WI38 (cell line): Measurements from ENCODE around the gene SPATA6.

Source experiments
- H3K4me3 ChIP-seq: 2 replicates; pipeline ENCODE4 v1.5.1; 2011; ENCODE audit warnings: low read depth, mild to moderate bottlenecking, control low read depth, low read length
- TF ChIP-seq, protein P1 (sequence below): IDR thresholded peaks from 2 replicates; pipeline ENCODE4 v1.5.1; 2012; ENCODE audit warnings: low read depth, mild to moderate bottlenecking, control low read depth, low read length

Gene SPATA6

DNA sequence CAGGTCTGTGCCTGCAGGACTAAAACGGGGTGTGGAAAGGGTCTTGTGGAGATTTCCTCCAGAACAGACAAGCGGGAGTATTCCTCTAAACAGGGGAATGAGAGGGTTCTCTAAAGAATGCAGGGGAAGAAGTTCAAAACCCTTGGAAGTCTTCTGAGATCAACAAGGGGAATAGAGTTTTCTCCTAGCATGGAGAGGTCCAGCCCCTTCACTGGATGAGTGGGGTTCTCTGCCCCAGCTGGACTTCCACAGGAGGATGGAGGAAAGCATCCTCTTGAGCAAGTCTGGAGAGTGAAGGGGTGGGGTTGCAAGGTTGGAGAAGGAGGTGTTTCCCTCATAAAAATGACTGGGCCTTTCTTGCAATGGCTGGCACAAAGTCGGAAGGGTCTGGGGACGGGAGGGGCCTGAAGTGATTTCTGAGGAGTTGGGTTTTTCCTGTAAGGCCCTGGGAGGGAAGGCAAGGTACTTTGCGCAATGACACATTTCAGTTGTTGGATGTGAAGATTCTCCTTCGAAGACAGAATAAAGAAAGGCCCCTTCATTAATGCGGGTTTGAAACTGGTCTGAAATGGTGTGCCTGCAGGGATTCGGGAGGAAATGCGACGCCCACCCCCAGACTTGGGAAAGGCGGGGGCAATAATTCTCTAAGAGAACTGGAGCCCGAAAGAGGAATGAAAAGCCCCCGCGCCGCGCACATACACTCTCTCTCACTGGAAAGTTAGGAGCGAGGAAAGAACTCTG lies 884 bp downstream of the SPATA6 start:
- TF ChIP-seq, protein P1, sequence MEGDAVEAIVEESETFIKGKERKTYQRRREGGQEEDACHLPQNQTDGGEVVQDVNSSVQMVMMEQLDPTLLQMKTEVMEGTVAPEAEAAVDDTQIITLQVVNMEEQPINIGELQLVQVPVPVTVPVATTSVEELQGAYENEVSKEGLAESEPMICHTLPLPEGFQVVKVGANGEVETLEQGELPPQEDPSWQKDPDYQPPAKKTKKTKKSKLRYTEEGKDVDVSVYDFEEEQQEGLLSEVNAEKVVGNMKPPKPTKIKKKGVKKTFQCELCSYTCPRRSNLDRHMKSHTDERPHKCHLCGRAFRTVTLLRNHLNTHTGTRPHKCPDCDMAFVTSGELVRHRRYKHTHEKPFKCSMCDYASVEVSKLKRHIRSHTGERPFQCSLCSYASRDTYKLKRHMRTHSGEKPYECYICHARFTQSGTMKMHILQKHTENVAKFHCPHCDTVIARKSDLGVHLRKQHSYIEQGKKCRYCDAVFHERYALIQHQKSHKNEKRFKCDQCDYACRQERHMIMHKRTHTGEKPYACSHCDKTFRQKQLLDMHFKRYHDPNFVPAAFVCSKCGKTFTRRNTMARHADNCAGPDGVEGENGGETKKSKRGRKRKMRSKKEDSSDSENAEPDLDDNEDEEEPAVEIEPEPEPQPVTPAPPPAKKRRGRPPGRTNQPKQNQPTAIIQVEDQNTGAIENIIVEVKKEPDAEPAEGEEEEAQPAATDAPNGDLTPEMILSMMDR: no peak
- peak overlapping the region; percentile 46 for H3K4me3 ChIP-seq

DNA sequence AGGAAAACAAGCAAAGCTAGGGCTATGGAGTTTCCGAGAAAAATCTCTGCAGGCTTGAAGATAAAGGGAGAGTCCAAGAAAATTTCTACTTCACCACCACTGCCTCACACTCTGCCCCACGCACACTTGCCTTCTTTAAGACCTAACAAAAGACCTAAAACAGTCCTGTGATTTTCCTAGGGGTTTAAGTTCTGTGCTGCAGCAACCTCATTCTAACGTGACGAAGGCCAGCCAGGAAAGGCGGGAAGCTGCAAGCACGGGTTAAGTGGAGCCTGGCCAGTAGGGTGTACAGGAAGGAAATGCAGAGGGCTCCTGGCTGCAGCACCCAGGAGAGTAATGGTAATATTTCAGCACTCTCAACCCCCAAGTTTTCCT lies 1.5 kb downstream of the SPATA6 start:
- TF ChIP-seq, protein P1: no peak
- H3K4me3 ChIP-seq: no peak overlapping the region

DNA sequence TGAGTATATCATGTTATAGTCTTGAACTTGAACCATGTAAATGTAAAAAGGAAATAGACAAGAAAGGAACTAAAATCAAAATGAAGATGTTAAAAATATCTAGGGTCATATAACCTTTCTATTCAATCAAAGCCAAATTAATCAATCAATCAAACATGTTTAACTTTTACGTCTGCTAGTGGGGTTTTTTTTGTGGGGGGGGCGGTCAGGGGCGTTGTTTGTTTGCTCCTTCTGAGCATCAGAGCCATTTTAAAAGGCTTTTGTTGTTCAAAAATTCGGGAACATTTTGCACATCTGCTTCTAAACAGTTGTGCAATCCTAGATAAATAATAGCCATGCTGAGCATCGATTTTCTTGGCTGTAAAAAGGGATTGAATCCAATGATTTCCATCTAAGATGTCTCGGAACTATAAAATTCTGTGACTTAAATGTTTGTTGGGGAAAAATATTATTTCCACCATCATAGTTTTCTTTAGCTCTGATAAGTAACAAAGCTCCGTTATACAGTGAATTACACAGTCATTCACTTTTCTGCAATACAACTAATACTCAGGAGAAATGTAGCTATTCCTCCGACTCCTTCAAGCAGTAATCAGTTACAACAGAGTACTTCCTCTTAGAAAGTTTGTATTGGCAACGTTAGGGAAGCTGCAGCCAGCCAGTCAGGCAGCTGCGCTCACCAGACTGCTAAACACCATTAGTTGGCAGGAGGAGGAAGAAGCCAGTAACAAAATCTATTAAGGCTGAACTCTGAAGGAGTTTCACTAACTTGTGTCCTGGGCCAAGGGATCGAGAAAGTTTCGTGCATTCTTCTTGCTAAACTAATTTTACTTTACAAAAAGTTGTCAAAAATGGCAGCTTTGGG lies 2.2 kb downstream of the SPATA6 start:
- TF ChIP-seq, protein P1: no peak
- H3K4me3 ChIP-seq: no peak overlapping the region

DNA sequence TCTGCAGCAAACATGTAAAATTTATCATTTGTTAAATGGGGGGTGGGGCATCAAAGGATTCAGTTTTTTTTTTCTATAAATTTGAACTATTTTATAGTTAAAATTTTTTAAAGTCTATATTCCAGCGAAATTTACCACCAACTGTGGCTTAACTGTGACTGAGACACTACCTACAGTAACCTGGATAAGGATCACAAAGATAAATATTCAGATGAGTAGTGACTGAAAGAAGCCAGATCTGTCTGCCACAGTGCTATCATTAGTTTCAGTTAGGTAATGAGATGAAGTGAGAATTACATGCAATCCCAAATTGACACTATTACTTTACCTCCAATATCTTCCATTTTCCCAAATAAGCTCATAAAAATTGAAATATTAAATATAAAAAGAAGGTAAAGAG lies 5.4 kb downstream of the SPATA6 start:
- TF ChIP-seq, protein P1: no peak
- H3K4me3 ChIP-seq: no peak overlapping the region

DNA sequence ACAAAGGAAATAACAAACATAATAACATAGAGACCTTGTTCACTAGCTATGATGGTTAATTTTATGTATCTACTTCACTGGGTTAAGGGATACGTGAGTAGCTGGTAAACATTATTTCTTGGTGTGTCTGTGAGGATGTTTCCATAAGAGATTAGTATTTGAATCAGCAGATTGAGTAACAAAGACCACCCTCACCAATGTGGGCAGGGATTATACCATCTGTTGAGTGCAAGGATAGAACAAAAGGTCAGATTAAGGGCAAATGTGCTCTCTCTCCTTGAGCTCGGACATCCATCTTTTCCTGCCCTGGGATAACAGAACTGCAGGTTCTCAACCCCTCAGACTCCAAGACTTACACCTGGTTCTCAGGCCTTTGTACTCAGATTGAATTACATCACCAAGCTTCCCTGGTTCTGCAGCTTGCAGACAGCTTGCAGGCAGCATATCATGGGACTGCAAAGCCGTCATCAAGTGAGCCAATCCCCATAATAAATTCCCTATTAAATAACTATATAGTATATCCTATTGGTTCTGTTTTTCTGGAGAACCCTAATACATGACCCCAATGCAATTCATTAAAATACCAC lies 9.2 kb downstream of the SPATA6 start:
- no peak overlapping the region for H3K4me3 ChIP-seq
- TF ChIP-seq, protein P1: no peak

DNA sequence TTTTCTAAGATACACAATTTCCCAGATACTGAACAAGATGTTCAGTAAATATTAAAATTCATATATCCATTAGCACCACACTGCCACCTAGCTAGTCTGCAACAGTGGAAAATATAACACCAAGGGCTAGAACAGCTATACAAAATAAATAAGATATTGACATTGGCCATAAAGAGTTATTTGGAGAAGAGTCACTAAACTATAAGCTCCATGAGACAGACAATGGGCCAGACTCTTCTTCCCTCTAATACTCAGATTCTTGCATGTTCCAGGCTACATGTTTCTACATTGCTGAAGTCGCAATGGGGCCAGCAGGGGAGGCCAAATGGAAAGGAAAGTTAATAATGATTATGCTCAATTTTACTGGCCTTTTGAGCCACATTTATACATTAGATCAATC lies 21.5 kb downstream of the SPATA6 start:
- H3K4me3 ChIP-seq: no peak overlapping the region

More for the DNA sequence above, 21.5 kb downstream of the SPATA6 start:
- TF ChIP-seq, protein P1: no peak
